GM12873 (cell line): ENCODE results near the gene ZNF700.

ENCODE experiments used
- TF ChIP-seq, protein P1 (sequence below): IDR thresholded peaks from 2 replicates; pipeline ENCODE4 v1.5.1; 2012; ENCODE audit warnings: low read depth, mild to moderate bottlenecking, moderate library complexity, low read length, control low read depth; ENCODE audit not compliant: insufficient read depth; ENCODE audit errors: missing control alignments

Gene ZNF700

DNA sequence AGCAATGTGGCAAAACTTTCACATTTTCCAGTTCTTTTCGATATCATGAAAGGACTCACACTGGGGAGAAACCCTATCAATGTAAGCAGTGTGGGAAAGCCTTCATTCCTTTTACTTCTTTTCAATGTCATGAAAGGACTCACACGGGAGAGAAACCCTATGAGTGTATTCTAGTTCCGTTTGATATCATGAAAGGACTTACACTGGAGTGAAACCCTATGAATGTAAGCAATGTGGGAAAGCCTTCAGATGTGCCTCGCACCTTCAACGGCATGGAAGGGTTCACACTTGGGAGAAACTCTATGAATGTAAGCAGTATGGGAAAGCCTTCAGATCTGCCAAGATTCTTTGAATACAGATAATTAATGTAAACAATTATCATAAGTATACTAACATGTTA lies 25.4 kb downstream of the ZNF700 start:
- TF ChIP-seq, protein P1, sequence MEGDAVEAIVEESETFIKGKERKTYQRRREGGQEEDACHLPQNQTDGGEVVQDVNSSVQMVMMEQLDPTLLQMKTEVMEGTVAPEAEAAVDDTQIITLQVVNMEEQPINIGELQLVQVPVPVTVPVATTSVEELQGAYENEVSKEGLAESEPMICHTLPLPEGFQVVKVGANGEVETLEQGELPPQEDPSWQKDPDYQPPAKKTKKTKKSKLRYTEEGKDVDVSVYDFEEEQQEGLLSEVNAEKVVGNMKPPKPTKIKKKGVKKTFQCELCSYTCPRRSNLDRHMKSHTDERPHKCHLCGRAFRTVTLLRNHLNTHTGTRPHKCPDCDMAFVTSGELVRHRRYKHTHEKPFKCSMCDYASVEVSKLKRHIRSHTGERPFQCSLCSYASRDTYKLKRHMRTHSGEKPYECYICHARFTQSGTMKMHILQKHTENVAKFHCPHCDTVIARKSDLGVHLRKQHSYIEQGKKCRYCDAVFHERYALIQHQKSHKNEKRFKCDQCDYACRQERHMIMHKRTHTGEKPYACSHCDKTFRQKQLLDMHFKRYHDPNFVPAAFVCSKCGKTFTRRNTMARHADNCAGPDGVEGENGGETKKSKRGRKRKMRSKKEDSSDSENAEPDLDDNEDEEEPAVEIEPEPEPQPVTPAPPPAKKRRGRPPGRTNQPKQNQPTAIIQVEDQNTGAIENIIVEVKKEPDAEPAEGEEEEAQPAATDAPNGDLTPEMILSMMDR, result no peak

DNA sequence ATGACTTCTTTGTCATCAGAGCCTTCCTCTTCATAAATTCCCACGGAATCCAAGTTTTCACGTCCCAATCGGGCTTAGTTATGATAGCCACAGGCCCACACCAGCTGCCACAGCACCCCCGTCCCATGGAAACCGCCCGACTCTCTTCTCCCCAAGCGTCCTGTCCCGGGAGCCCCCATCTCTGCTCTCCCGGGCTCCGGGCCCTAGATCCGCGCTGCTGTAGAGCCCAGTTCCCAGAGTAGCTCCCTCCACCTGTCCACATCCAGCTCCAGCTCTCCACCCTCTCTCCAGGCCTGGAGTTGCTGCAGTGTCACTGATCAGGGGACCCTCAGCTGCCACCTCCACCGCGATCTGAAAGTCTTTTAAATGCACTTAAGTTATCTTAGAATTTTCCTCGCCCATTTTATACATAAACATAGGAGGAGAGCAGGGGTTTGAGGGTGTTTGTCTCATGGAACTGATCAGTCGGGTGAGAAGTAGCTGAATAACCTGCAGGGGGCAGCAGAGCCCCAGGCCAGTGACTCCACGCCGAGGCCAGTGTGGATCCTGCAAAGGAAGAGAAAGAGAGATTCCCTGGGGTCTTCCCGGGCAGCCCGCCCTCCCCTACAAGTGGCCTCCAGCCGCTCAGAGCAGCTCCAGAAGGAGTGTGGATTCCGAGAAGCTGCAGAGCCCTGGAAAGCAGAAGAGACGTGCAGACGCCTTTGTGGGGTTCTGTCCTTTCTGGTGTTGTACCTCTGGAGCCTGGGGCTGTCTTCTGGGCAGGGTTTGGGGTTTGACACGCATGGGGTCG lies 38.9 kb downstream of the ZNF700 start:
- TF ChIP-seq, protein P1, result peak; percentile 86

DNA sequence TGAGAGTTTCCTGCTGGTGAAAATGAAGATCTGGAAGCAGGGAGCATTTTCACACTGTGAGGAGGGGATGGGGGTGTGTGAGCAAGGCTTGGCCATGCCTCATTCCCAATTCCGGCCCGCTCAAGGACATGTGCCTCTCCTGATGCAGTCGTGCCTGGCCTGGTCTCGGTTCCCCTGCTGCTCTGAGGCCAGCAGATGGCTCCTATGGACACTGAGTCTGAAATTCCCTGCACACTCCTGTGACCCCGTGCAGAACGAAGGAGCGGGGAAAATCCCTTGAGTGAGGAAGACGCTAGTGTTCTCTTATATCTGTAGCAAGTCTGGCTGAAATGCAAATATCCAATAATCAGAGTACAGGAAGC lies 39.6 kb downstream of the ZNF700 start:
- TF ChIP-seq, protein P1, result peak; percentile 21

DNA sequence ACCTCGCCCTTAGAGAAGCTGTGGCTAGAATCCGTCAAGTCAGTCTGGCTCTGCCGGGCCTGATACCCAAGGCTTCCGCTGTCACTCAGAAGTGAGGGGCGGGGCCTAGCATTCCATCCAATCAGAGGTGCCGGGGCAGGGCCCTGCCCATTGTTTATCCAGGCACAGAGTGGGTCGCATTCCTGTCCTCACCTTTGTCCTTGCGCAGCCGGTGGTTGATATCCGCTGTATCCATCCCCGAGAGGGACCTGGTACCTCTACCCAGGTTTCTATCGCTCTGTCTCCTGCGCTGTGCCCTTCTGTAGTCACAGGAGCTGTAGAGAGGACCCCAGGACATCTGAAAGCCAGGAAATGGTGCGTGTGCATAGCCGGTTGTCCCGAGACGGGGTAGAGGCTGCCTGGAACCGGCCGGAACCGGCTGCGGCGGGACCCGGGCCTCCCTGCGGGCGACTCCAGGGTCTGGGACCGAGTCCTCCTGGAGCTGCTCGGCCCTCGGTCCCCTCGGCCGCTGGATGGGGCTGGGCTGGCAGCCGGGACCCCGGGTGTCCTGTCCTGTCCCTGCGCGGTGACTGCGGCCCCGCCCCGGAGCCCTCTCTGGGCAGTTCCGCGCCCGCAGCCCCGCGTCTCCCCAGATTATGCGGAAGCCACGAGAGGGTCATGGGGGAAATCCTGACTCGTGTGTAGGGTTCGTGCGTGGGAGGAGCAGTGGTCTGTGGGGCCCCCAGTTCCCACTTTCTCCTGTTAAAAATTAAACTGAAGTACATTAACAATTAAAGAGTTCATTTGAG lies 40.1 kb downstream of the ZNF700 start, which contains the start of gene ZNF763:
ZNF763 (plus strand) TSS at position 183 of the 788 bp plus-strand sequence; CDS start at position 352, 169 bp downstream.
- TF ChIP-seq, protein P1, result no peak

DNA sequence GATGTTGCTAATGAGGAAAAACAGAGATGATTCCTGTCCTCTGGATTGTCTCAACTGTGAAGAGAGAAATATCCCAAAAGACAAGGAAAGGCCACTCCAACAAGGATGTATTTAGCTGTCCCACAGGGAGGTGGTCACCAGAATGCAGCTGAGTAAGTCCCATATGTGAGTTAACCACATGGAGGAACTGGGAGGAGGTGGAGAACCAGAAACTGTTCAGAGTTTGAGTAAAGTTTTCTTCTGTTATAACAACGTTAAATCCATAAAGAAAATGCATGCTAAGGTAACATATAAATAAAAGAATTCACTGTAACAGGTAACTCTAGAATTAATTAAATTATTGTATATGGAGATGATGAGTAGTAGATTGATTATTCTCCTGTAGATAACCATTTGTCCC lies 45.3 kb downstream of the ZNF700 start:
- TF ChIP-seq, protein P1, result no peak

DNA sequence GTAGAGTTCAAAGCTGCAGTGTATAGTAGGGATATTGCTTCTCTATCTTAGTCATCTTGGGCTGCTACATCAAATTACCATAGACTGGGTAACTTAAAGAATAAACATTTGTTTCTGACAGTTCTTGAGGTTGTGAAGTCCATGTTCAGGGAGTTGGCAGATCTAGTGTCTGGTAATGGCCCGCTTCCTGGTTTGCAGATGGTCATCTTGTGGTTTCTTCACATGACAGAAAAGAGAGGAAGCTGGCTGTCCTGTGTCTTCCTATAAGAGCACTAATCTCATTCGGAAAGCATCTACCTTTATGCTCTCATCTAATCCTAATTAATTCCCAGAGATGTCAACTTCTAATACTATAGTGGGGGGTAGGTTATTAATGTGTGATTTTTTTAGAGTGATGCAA lies 46.1 kb downstream of the ZNF700 start:
- TF ChIP-seq, protein P1, result no peak

DNA sequence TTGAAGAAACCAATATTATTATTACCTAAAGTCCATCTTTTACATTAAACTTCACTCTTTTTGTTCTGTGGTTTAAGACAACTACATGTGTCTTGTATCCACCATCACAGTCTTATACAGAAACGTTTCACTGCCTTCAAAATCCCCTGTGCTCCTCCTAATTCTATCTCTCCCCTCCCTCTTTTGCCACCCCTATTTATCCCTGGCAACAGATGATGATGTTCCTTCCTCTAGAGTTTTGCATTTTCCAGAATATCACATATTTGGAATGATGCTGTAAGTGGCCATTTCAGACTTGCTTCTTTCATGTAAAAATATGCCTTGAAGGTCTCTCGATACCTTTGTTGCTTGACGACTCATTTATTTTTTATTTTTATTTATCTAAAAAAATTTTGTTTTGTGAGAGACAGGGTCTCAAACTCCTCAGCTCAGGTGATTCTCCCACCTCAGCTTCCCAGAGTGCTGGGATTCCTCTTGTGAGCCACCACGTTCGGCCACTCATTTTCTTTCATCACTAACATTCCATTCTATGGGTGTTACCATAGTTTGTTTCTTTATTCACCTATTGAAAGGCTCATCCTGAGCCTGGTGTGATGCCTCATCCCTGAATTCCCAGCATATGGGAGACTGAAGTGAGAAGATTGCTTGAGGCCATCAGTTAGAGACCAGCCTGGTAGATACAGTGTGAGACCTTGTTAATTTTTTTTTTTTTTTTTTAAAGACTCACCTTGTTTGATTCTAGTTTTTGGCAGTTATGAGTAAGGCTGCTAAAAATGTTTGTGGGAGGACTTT lies 48.3 kb downstream of the ZNF700 start:
- TF ChIP-seq, protein P1, result no peak
